ENCODE results near the gene C19orf47.
A peak's percentile ranks its signal among the peaks of the same experiment; 100 is the strongest.

The C19orf47 gene

GRCh38 chr19:40281381-40282208, 66.6 kb downstream of the C19orf47 start:
- TF ChIP-seq ZFX (IDR thresholded peaks at IDR 0.05): no peak
- peak overlapping the region; percentile 86 for H3K27ac ChIP-seq

- no peak for TF ChIP-seq ZFX (IDR thresholded peaks at IDR 0.05)
- TF ChIP-seq, protein P1, sequence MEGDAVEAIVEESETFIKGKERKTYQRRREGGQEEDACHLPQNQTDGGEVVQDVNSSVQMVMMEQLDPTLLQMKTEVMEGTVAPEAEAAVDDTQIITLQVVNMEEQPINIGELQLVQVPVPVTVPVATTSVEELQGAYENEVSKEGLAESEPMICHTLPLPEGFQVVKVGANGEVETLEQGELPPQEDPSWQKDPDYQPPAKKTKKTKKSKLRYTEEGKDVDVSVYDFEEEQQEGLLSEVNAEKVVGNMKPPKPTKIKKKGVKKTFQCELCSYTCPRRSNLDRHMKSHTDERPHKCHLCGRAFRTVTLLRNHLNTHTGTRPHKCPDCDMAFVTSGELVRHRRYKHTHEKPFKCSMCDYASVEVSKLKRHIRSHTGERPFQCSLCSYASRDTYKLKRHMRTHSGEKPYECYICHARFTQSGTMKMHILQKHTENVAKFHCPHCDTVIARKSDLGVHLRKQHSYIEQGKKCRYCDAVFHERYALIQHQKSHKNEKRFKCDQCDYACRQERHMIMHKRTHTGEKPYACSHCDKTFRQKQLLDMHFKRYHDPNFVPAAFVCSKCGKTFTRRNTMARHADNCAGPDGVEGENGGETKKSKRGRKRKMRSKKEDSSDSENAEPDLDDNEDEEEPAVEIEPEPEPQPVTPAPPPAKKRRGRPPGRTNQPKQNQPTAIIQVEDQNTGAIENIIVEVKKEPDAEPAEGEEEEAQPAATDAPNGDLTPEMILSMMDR (conservative IDR thresholded peaks at IDR 0.05): no peak
- peak overlapping the region; percentile 86 for H3K27ac ChIP-seq
Observed at GRCh38 chr19:40280608-40281221, 67.5 kb downstream of the C19orf47 start.

DNA sequence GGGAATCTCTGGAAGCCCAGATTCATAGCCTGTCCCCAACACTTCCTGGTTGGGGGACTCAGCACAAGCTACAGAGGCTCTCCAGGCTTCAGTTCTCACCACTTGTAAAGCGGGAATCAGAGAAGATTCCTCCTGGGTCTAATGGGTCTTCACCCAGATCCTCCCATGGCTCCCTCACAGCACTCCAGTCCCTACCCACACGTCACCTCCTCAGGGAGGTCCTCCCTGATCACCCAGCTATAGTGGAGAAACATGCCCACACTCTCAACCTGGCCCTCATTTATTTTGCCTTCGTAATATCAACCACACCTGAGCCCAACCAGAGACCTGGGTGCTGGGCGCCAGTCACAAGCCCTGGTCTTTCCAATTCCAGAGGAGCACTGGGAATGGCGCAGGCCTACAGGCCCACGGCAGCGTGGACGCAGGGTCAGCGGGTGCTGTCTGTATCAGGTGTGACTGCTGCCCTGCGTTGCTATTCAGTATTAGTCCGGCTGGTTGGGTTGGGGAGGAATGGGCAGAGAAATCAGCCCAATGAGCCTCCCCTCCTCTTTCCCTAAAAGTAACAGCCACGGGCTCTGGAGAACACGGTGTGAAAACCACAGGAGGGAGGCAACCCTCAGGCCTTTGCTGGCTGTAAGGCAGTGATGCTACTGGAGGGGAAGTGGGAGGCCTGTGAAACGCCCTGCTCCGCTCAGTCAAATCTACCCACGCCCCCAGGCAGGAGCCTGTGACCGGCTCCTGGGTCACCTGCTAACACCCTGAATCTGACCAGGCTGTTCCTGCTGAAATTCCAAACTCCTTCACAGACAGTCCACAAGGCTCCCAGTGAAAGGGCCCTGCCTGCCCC, 68.2 kb downstream of the C19orf47 start:
- TF ChIP-seq ZFX (IDR thresholded peaks at IDR 0.05): no peak
- TF ChIP-seq, protein P1 (conservative IDR thresholded peaks at IDR 0.05): no peak
- peak overlapping the region; percentile 86 for H3K27ac ChIP-seq

DNA sequence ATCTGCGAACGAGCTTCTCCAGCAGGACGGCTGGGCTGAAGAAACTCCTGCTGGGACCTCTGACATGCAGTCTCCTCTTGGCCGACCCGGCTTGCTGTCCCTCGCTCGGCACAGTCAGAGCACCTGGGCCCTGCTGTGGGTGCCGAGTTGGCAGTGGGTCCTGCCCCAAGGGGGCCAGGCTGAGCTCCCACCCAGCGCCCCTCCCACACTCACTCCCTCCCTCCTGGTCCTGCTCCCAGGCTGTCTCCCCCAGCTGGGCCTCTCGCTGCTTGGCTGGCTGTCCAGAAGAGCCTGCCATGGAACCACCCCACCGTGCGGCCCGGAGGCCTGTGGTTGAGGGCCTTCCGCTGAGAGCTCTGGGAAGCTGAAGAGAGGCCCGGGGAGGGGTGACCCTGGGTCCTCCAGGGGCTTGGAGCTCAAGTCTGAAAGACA, 69.1 kb downstream of the C19orf47 start:
- TF ChIP-seq, protein P1 (conservative IDR thresholded peaks at IDR 0.05): no peak

DNA sequence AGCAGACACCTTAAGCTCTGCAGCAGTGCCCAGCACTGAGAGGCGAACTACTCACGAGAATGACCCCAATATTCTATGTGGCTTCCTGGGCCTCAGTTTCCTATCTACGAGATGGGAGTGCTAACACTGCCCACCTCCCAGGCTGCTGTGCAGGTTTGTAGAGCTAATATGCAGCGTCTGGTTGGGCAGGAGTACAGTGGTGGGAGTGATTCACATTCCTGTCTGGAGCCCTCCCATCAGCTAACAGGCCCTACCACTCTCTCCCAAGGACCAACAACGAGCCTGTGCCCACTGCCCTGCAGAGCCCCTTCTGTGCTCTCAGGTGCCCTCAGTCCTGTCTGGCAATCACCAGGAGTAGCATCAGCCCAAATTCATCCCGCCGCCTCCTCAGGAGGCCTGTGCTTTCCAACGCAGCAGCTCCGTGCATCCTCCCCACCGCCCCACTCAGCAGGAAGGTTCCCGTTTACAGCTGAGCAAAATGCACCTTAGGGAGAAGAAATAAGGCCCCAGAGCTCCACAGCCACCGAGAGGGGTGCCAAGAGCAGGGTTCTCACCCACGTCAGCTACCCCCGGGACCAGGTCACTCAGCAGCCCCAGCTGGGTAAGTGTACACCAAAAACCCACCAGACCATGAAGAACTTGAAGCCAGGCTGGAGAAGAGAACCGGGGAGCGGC, 69.7 kb downstream of the C19orf47 start:
- no peak overlapping the region for H3K27ac ChIP-seq
- TF ChIP-seq, protein P1 (conservative IDR thresholded peaks at IDR 0.05): no peak
- TF ChIP-seq ZFX (IDR thresholded peaks at IDR 0.05): no peak

More for the DNA sequence above, 69.1 kb downstream of the C19orf47 start:
- peak overlapping the region; percentile 86; the same call in 1 of the 2 replicates for H3K27ac ChIP-seq

DNA sequence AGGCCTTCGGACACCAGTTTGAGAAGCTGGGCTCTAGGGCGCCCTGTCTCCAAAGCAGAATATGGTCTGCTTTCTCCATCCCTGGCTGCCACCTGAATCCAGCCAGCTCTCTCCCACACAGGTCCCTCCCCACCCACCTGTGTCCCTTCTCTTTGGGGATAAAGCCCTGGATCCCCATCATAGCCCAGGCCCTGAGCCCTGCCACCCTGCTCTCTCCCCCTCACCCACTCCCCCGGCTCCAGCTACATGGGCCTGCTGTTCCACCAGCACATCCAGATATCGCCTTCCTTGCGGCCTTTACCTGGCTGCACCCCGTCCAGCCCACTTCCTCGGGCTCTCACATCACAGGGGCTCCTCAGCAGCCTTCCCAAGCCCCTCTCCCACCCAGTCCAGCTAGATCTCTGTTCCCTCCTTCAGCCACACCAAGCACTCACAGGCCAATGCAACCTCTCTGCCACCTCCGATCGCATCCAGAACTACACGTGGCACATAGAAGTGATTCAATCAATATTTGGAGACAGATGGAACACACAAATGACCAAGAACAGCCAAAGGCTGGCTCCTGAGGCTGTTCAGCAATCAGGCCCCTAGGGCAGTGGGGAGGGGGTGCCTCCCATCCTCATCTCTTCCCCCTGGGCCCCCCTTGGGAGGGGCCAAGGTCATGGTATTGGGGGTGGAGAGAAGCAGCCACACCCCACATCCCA, 70.7 kb downstream of the C19orf47 start:
- no peak overlapping the region for H3K27ac ChIP-seq
- TF ChIP-seq, protein P1 (conservative IDR thresholded peaks at IDR 0.05): no peak
- TF ChIP-seq ZFX (IDR thresholded peaks at IDR 0.05): no peak
